ENCODE measurements around the gene PRDM12. TPM values are rescaled to one million over a fixed set of nuclear protein-coding genes. Genes with fewer than 3 reads are reported as not detected.

PRDM12 gene
- total and polyA plus RNA-seq, 2 experiments from 2014 or later, result 0.11 TPM; not detected in 1

GRCh38 chr9:130639866-130640555, 24.4 kb upstream of the PRDM12 start:
- ATAC-seq, result no peak

More at GRCh38 chr9:130639866-130640555, 24.4 kb upstream of the PRDM12 start:
- peaks cover 5% of the 10 kb centered on the region for H3K27me3 Mint-ChIP-seq (ENCODE audit: insufficient read depth, low read depth, poor library complexity)
- H3K27ac Mint-ChIP-seq, result no peak overlapping the region
- no peak overlapping the region for H3K4me3 ChIP-seq
- H3K36me3 ChIP-seq (ENCODE audit: insufficient read depth), result peaks cover 3% of the 10 kb centered on the region; the same call in 1 of the 2 replicates
- H3K27ac ChIP-seq (ENCODE audit: low read depth), result no peak overlapping the region
- peaks cover 18% of the 10 kb centered on the region for H3K4me1 Mint-ChIP-seq
- H3K9me3 Mint-ChIP-seq, result no peaks in the 10 kb centered on the region
- no peak for DNase-seq (ENCODE audit: low spot score)
- no peaks in the 10 kb centered on the region for H3K79me2 ChIP-seq (replicated peaks; ENCODE audit: insufficient read depth)
- H3K36me3 Mint-ChIP-seq (ENCODE audit: low read depth), result peaks cover 15% of the 10 kb centered on the region
- H3F3A ChIP-seq (replicated peaks; ENCODE audit: low read depth), result 0 out of 2 replicates have a peak, but pooled peaks cover 6% of the 10 kb centered on the region
- H3K4me2 ChIP-seq, result no peak overlapping the region
- peaks cover 8% of the 10 kb centered on the region; the same call in 1 of the 2 replicates for H4K20me1 ChIP-seq (replicated peaks; ENCODE audit: insufficient read depth)
- H2AFZ ChIP-seq, result no peak overlapping the region
- H3K4me1 ChIP-seq (ENCODE audit: insufficient read depth), result peaks cover 19% of the 10 kb centered on the region; the same call in 1 of the 2 replicates
- no peak overlapping the region for H3K4me3 Mint-ChIP-seq
- H3K9me2 ChIP-seq (ENCODE audit: insufficient read depth), result no peaks in the 10 kb centered on the region
- TF ChIP-seq EZH2phosphoT487 (IDR thresholded peaks at IDR 0.05; ENCODE audit: unreplicated experiment) (no peak), CREB1 (CRISPR knock-in tag; IDR thresholded peaks at IDR 0.05; ENCODE audit: low read depth) (no peak), EZH2 (IDR thresholded peaks at IDR 0.05; ENCODE audit: low read depth, unreplicated experiment) (no peak), JUNB (IDR thresholded peaks at IDR 0.05; ENCODE audit: unreplicated experiment) (no peak), NANOG (IDR thresholded peaks at IDR 0.05; ENCODE audit: borderline replicate concordance) (no peak), CTCF (conservative IDR thresholded peaks at IDR 0.05; ENCODE audit: low read depth in 2 of 2) (no peak), STAT1 (IDR thresholded peaks at IDR 0.05; ENCODE audit: unreplicated experiment) (no peak), ETS1 (IDR thresholded peaks at IDR 0.05) (no peak), REST (IDR thresholded peaks at IDR 0.05; ENCODE audit: unreplicated experiment) (no peak)
- H3K27me3 ChIP-seq (ENCODE audit: insufficient read depth), result no peaks in the 10 kb centered on the region

Data from GM23338 (cell line).